Heart right ventricle (tissue), 16 donors: ENCODE data around the gene EDC3. TPM values are rescaled to one million over a fixed set of nuclear protein-coding genes. Genes with fewer than 3 reads are reported as not detected.

Experiments used
- ATAC-seq, 8 donors: fragments of 200-7000 bp; cut with Tn5 transposase; one replicate each; pipeline ENCODE4 v1.9.1; 2020; ENCODE audit warnings: mild to moderate bottlenecking in 8 of 8, moderate library complexity in 8 of 8, moderate number of reproducible peaks in 1 of 8
- DNase-seq, 2 donors: peaks; one replicate each; pipeline ENCODE4 v3.0.0-alpha.2; 2020
- H3K27ac ChIP-seq, 10 donors: fragments of 200-600 bp; sonication (generic) in 2 of 10; one replicate each; pipeline versions ENCODE4 v1.5.0 to v1.8.0; 2020 to 2022; ENCODE audit warnings: mild to moderate bottlenecking in 3 of 10
- H3K27me3 ChIP-seq, 7 donors: fragments of 200-600 bp; one replicate each; pipeline ENCODE4 v1.8.0; 2021 to 2022; ENCODE audit warnings: mild to moderate bottlenecking in 2 of 7
- H3K36me3 ChIP-seq, 9 donors: fragments of 200-600 bp; sonication (generic) in 1 of 9; one replicate each; pipeline versions ENCODE4 v1.5.0 to v1.8.0; 2020 to 2022; ENCODE audit warnings: mild to moderate bottlenecking in 2 of 9
- H3K4me1 ChIP-seq, 9 donors: fragments of 200-600 bp; sonication (generic) in 1 of 9; one replicate each; pipeline versions ENCODE4 v1.5.0 to v1.8.0; 2020 to 2022; ENCODE audit warnings: mild to moderate bottlenecking in 4 of 9
- H3K4me3 ChIP-seq, 10 donors: fragments of 200-600 bp; sonication (generic) in 2 of 10; one replicate each; pipeline versions ENCODE4 v1.5.0 to v1.8.0; 2020 to 2022; ENCODE audit warnings: mild to moderate bottlenecking in 7 of 10, moderate library complexity in 2 of 10
- H3K9me3 ChIP-seq, 11 donors: fragments of 200-600 bp in 10 of 11; sonication (generic) in 2 of 11; one replicate each; pipeline versions ENCODE4 v1.5.0 to v1.8.0; 2013 to 2022; ENCODE audit warnings: mild to moderate bottlenecking in 2 of 11, control low read depth in 1 of 11, moderate library complexity in 1 of 11
- CTCF ChIP-seq, 9 donors: fragments of 200-600 bp; sonication (generic) in 2 of 9; IDR thresholded peaks; one replicate each; pipeline versions ENCODE4 v1.5.0 to v1.8.0; 2021 to 2022; ENCODE audit warnings: antibody characterized with exemption in 9 of 9, mild to moderate bottlenecking in 5 of 9, moderate library complexity in 1 of 9
- WGBS, 2 donors: extraction: QIAGEN DNeasy Blood & Tissue Kit; methylation state at CpG; one replicate each; pipeline ENCODE4 v1.1.7; 2013; ENCODE audit warnings: inconsistent platforms in 1 of 2; 5-methylcytosine and 5-hydroxymethylcytosine counted together
- intact Hi-C, 10 donors: fragments of 100-400 bp; cut with DNase I; formaldehyde crosslinking; loops; one replicate each; pipeline versions ENCODE4 v1.11.1 to v1.14.2; 2022
- polyA plus RNA-seq, 2 donors: library from polyadenylated mRNA; stranded (reverse); fragments of 200-250 nt; gene quantifications; one replicate each; pipeline ENCODE4 v1.2.3, GENCODE V29; 2013
- total RNA-seq, 10 donors: library from RNA; stranded (reverse); fragmentation: NEBNext Ultra II Directional in 3 of 10; extraction: Animal tissue kit (Norgen Biotek cat#: 25700) in 3 of 10; gene quantifications; one replicate each; pipeline versions ENCODE4 v1.2.1 to v1.2.4, GENCODE V29; 2021 to 2023
- donor health status: Arrhythmogenic right ventricular cardiomyopathy.
- donor health status: ischemic (EF 13 %, LVEDD 7.1; RV severe dilation, severe dysfunction).
- donor health status: healthy with polysubstance abuse.
- donor health status: DM: no; HTN: yes; CAD: no.
- donor health status: DM: no; HTN: no; CAD: no.
- donor health status: ischemic (EF 25% LVEDD 6.9; RV normal size, moderate dysfunction).
- donor health status: ischemic (EF 25% LVEDD 5.7; RV mildly dilated, moderate dysfunction).
- donor health status: healthy.
- donor health status: DM: yes; HTN: yes; CAD: no.
- donor health status: Ischemic cardiomyopathy.
- donor health status: ischemic (EF 35%, LVEDD 5.7; RV mildly dilated, moderate dysfunction).
- donor health status: nonischemic (EF 11% LVEDD 7.7; RV severe dilation, severe dysfunction).
- donor health status: DM: yes; HTN: yes; CAD: no.
- donor health status: PGD.
- donor health status: ischemic (EF 29% LVEDD 5.4; RV normal size, mild dysfunction).
- donor health status: nonischemic (EF 23%, LVEDD 6.1; RV moderate dilation, normal function).

Gene EDC3
- total and polyA plus RNA-seq, 12 donors: 10.4 to 18.1 (median 15.5) TPM

GRCh38 chr15:74635228-74635627 lies 60.6 kb downstream of the EDC3 start:
- TF ChIP-seq CTCF (IDR thresholded peaks at IDR 0.05): peak; percentile 66 to 93 (median 87)

GRCh38 chr15:74633781-74634180 lies 62.0 kb downstream of the EDC3 start:
- peaks cover 0 to 100% (median 65%) of the 10 kb centered on the region in 9 donors for H3K36me3 ChIP-seq
- H3K27me3 ChIP-seq: no peaks in the 10 kb centered on the region
- no peak overlapping the region for H3K4me3 ChIP-seq
- no peak overlapping the region for H3K27ac ChIP-seq
- 71 to 74% methylated on average over 2 of the region's 2 CpGs for WGBS, 2 donors
- no peaks in the 10 kb centered on the region for H3K9me3 ChIP-seq
- peaks cover 0 to 7% (median 0%) of the 10 kb centered on the region in 9 donors for H3K4me1 ChIP-seq
- DNase-seq (no peak), ATAC-seq (no peak)
- intact Hi-C loops: loop anchor here (2.0 to 10.0 kb wide), 8 partner anchors 135 to 321 kb away; partner anchors contain the start of gene RPP25 (in 6 of the 10)
- no peak for TF ChIP-seq CTCF (IDR thresholded peaks at IDR 0.05)

More at GRCh38 chr15:74635228-74635627, 60.6 kb downstream of the EDC3 start:
- whole genome bisulfite sequencing, 2 donors: 24 to 28% methylated on average over 5 of the region's 5 CpGs
- peaks cover 0 to 100% (median 61%) of the 10 kb centered on the region in 9 donors for H3K36me3 ChIP-seq
- intact Hi-C loops: loop anchor here (1.0 to 10.0 kb wide), 8 partner anchors 132 to 320 kb away; partner anchors contain the start of gene RPP25 (in 6 of the 10)
- no peaks in the 10 kb centered on the region for H3K9me3 ChIP-seq
- peak in 1 of 2 donors; percentile 61 for DNase-seq
- no peaks in the 10 kb centered on the region for H3K27me3 ChIP-seq
- H3K4me3 ChIP-seq: no peak overlapping the region
- no peak overlapping the region for H3K27ac ChIP-seq
- ATAC-seq: peak; percentile 49 to 78 (median 74)
- peaks cover 0 to 7% (median 0%) of the 10 kb centered on the region in 9 donors for H3K4me1 ChIP-seq

GRCh38 chr15:74632601-74633000 lies 63.2 kb downstream of the EDC3 start:
- TF ChIP-seq CTCF (IDR thresholded peaks at IDR 0.05): no peak
- H3K27ac ChIP-seq: no peak overlapping the region
- H3K4me3 ChIP-seq: no peak overlapping the region
- DNase-seq: no peak
- peaks cover 0 to 9% (median 0%) of the 10 kb centered on the region in 9 donors for H3K4me1 ChIP-seq
- H3K9me3 ChIP-seq: no peaks in the 10 kb centered on the region
- no peaks in the 10 kb centered on the region for H3K27me3 ChIP-seq
- WGBS, 2 donors: 88% methylated on average over 9 of the region's 9 CpGs
- ATAC-seq: no peak
- H3K36me3 ChIP-seq: peaks cover 3 to 100% (median 77%) of the 10 kb centered on the region in 9 donors
- intact Hi-C loops: loop anchor here (2.0 to 10.0 kb wide), 6 partner anchors 248 to 322 kb away; partner anchors contain the start of gene RPP25 (in 6 of the 10)

- Histone ChIP-seq H3K4me1 (peaks cover 0 to 14% (median 4%) of the 10 kb centered on the region in 9 donors), H3K9me3 (no peaks in the 10 kb centered on the region), H3K4me3 (no peak overlapping the region), H3K36me3 (peaks cover 5 to 100% (median 79%) of the 10 kb centered on the region in 9 donors), H3K27me3 (no peaks in the 10 kb centered on the region), H3K27ac (no peak overlapping the region)
- intact Hi-C loops: loop anchor here (2.0 to 10.0 kb wide), 6 partner anchors 247 to 323 kb away; partner anchors contain the start of gene RPP25 (in 6 of the 10)
- 70 to 72% methylated on average over 8 of the region's 8 CpGs for WGBS, 2 donors
- DNase-seq: peak; percentile 53 to 65
- TF ChIP-seq CTCF (IDR thresholded peaks at IDR 0.05): peak; percentile 55 to 87 (median 81)
- ATAC-seq: peak; percentile 57 to 68 (median 66)
Measured at GRCh38 chr15:74631935-74632560, 63.8 kb downstream of the EDC3 start.
